AG09309 (cell line): ENCODE data around the gene MARCHF6.

Source experiments
- DNase-seq: peaks from one replicate; pipeline ENCODE4 v3.0.0-alpha.2; 2010; ENCODE audit warnings: low read depth
- H3K4me3 ChIP-seq: 2 replicates; pipeline ENCODE4 v1.5.1; 2011; ENCODE audit warnings: mild to moderate bottlenecking, low read depth, low read length, moderate library complexity; ENCODE audit not compliant: control insufficient read depth
- CTCF ChIP-seq: IDR thresholded peaks from 2 replicates; pipeline ENCODE4 v1.5.1; 2011; ENCODE audit warnings: mild to moderate bottlenecking, low read depth, low read length, inconsistent platforms; ENCODE audit not compliant: insufficient read depth, control insufficient read depth; ENCODE audit errors: missing control alignments

MARCHF6 gene

DNA sequence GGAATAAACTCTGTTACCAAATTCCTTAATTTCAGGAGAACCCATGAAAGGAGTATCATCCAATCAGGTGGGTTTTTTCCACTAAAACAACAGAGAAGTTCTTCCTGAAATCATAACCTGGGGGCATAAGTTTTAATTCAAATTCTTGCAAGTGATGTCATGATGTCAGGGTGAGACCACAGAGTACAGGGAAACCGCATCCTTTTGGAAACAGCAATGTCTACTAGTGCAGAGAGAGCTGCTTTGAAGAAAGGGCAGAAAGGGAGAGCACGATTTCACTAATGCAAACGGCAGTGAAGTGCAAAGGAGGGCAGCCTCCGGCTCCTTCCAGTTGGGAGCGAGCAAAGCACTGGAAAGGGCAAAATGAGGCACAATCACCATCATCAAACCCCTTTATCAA lies 25.2 kb upstream of the MARCHF6 start:
- H3K4me3 ChIP-seq = no peak overlapping the region
- no peak for DNase-seq
- TF ChIP-seq CTCF = no peak

DNA sequence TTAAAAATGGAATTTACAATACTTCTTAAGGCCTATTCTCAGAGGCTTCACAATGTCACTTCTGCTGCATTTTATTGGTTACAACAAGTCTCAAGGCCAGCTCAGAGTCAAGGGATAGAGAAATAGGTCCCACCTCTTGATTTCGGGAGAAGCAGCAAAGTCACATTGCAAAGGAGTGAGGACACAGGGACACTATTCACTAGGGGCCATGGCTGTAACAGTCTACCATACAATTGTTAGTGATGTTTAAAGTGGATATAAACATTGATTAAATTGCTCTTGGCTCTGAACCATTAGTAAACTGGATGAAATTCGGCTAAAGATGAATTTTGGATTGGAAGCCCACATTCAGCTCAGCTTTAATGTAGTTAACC lies 24.1 kb upstream of the MARCHF6 start:
- H3K4me3 ChIP-seq = no peak overlapping the region
- no peak for TF ChIP-seq CTCF

DNA sequence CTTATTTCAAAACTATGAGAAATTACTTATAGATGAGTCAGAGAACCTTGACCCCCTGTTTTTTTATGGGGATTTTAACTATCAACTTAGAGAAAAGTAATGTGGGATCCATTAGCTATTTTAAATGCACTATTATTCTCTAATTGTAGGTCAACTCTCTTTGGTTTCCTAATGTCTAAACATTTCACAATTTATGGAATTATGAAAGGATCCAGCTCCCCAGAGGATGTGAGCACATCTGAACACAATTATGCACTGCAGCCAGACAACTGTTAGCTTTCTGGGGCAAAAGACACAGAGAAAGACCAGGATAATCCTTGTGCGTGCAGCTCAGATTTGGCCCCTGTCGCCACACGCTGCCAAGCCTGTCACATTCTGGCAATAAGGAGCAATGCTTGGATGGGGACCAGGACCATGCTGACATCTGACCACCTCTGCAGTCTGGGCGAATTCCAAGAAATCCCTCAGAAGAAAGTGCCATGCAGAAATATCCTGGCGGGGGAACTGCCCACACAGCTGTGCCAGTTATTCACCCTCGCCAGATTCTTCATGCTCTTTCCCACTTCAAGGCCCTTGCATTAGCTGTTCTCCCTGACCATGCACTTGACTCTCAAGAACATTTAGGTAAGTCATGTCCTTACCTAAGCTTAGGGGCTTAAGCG lies 23.5 kb upstream of the MARCHF6 start:
- DNase-seq = peak; percentile 88
- TF ChIP-seq CTCF = no peak
- H3K4me3 ChIP-seq = no peak overlapping the region

More for the DNA sequence above, 24.1 kb upstream of the MARCHF6 start:
- DNase-seq = no peak

DNA sequence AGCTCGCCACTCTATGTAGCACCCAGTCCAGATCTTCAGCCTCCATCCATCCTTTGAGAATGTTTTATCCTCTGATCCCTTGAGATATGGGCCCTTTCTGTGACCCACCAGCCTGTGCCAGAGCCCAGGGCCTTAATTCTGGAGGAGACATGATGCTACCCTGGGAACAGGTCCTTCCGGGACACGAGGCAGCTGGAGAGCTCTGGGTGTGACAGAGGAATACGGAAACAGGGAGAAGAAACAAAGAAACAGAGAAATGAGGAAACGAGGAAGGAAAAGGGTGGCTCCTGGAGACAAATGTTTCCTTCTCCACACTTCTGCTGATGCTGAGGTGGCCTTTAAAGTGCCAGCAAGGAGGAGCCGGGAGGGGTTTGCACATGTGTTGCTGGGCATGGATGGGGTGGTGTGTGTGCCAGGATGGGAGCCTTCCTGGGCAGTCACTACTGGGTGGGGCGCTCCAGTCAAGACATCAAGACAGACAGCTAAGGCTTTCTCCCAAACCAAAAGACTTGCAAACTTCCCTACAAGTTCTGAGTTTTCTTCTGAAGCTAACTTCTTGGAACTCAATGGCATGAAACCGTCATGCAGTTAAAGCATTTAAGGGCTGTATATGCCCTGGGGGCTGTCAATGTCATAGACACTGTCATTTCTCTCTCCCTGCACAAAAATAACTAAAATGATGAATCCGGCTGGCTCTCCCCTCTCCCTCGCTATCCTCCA lies 22.8 kb upstream of the MARCHF6 start:
- DNase-seq = no peak
- H3K4me3 ChIP-seq = no peak overlapping the region
- no peak for TF ChIP-seq CTCF

GRCh38 chr5:10331341-10331796 lies 22.1 kb upstream of the MARCHF6 start:
- no peak overlapping the region for H3K4me3 ChIP-seq
- TF ChIP-seq CTCF = no peak
- DNase-seq = no peak

DNA sequence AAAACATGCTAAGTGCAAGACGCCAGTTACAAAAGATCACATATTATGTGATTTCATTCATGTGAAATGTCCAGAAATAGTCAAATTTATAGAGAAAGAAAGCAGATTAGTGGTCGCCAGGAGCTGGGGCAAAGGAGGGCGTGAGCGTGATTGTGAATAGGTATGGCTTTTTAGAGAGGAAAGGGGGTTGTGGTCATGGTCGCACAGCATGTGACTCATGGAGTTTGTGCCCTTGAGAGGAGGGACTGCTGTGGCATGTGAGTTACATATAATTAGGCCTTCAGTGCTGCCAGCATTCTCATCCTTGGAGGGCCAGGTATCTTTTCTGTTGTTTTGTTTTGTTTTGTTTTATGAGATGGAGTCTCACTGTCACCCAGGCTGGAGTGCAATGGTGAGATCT lies 21.2 kb upstream of the MARCHF6 start:
- DNase-seq = no peak

More for the DNA sequence above, 21.2 kb upstream of the MARCHF6 start:
- TF ChIP-seq CTCF = no peak
- H3K4me3 ChIP-seq = no peak overlapping the region
